Kidney tubule cell (primary cell): ENCODE data around the gene UBTD2.
"Not testable (repeated sequence)": the region's sequence is repeated elsewhere in the genome, so short reads cannot be mapped to it uniquely, and the experiment has no call there.

ENCODE experiments used
- DNase-seq: peaks from one replicate; pipeline ENCODE4 v3.0.0-alpha.2; 2018; ENCODE audit warnings: low spot score

Gene UBTD2

GRCh38 chr5:172283020-172283861, at the start of gene UBTD2:
UBTD2 (minus strand) TSS chr5:172283764; CDS start chr5:172283665, 99 bp downstream.
- peak; percentile 86 for DNase-seq

- DNase-seq: not testable (repeated sequence)
Observed at GRCh38 chr5:172326901-172327300, 43.3 kb upstream of the UBTD2 start.

- DNase-seq: no peak
Observed at GRCh38 chr5:172325452-172325851, 41.9 kb upstream of the UBTD2 start.

GRCh38 chr5:172322028-172322965, 38.7 kb upstream of the UBTD2 start:
- peak; percentile 82 for DNase-seq

GRCh38 chr5:172321593-172321992, 38.0 kb upstream of the UBTD2 start:
- DNase-seq: peak; percentile 14

- no peak for DNase-seq
Observed at GRCh38 chr5:172319708-172320441, 36.3 kb upstream of the UBTD2 start.

GRCh38 chr5:172315587-172316493, 32.3 kb upstream of the UBTD2 start:
- peak; percentile 28 for DNase-seq

- no peak for DNase-seq
Observed at GRCh38 chr5:172313915-172314314, 30.4 kb upstream of the UBTD2 start.

GRCh38 chr5:172312286-172312685, 28.7 kb upstream of the UBTD2 start:
- DNase-seq: no peak

GRCh38 chr5:172311605-172312004, 28.0 kb upstream of the UBTD2 start:
- DNase-seq: no peak

GRCh38 chr5:172311026-172311425, 27.5 kb upstream of the UBTD2 start:
- DNase-seq: no peak

GRCh38 chr5:172305380-172305779, 21.8 kb upstream of the UBTD2 start:
- no peak for DNase-seq

- no peak for DNase-seq
Observed at GRCh38 chr5:172303572-172304335, 20.2 kb upstream of the UBTD2 start.

GRCh38 chr5:172303162-172303561, 19.6 kb upstream of the UBTD2 start:
- no peak for DNase-seq

- DNase-seq: no peak
Observed at GRCh38 chr5:172302047-172302710, 18.6 kb upstream of the UBTD2 start.

- DNase-seq: no peak
Observed at GRCh38 chr5:172299916-172300439, 16.4 kb upstream of the UBTD2 start.

GRCh38 chr5:172294831-172295230, 11.3 kb upstream of the UBTD2 start:
- DNase-seq: no peak

GRCh38 chr5:172293745-172294342, 10.3 kb upstream of the UBTD2 start:
- no peak for DNase-seq
